ENCODE measurements around the gene RPIA. TPM values are rescaled to one million over a fixed set of nuclear protein-coding genes. Genes with fewer than 3 reads are reported as not detected.
"Not testable (repeated sequence)": the region's sequence is repeated elsewhere in the genome, so short reads cannot be mapped to it uniquely, and the experiment has no call there.

Gene RPIA
- total RNA-seq, 2 experiments from 2014 or later: 31.6 to 68.1 TPM

DNA sequence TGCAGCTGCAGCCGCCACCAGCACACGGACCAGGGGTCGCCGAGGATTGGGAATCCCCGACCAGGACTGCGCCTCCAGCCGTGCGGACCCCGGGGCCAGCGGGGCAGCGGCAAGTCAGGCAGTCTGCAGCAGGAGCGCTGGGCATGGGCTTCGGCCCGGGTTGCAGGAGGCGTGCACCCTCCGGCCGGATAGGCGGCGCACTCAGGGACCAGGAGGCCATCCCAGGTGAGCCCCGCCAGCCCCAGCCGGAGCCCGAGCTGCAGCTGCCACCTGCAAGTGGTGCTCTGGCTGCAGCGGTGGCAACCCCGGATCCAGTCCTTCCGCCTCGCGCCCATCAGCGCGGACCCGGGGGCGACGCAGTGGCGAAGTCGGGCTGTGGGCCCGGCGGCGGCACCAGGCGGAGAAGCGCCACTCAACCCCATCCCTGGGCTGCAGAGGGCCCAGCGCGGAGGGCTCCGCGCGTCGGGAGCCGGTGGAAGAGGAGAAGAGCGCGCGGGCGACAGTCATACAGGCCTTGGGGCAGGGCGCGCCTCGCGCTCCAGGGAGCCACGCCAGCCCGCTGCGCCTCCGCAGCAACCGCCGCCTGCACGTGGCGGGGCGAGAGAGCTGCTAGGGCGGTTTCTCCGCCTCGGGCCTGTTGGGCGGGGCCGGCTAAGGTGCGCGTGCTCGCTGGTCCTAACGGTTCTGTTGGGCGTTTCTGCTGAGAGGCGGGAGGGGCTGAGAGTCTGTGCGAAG is 73.8 kb downstream of the RPIA start:
- ChIA-PET CTCF (ENCODE audit: unreplicated experiment) (no interaction called here), POLR2A (interaction anchor here (0.6 to 3.1 kb wide), 10 partner anchors 12 to 120 kb away, joined by 3 to 57 read pairs (median 3); no protein-coding TSS in a partner anchor)
- TF ChIP-seq EZH2phosphoT487 (IDR thresholded peaks at IDR 0.05; ENCODE audit: borderline replicate concordance, low read depth, low read length) (no peak), CTCF (conservative IDR thresholded peaks at IDR 0.05; ENCODE audit: low read length) (0 out of 2 replicates have a peak, but pooled peaks have one; percentile 15)
- H3K36me3 ChIP-seq (ENCODE audit: insufficient read depth, low read length): peaks cover 57% of the 10 kb centered on the region
- H2AFZ ChIP-seq (ENCODE audit: low read length): peak overlapping the region; percentile 15; the same call in 1 of the 2 replicates
- H3K79me2 ChIP-seq (ENCODE audit: insufficient read depth, low read depth, low read length): peaks cover 46% of the 10 kb centered on the region
- peak; percentile 94 for DNase-seq (ENCODE audit: low spot score)
- peaks cover 15% of the 10 kb centered on the region for H3K9me3 ChIP-seq (ENCODE audit: low read length)
- no TSS peak for BruUV-seq (replicated peaks)
- no peaks in the 10 kb centered on the region for H3K9me2 ChIP-seq (ENCODE audit: insufficient read depth, low read length)
- H4K20me1 ChIP-seq (ENCODE audit: insufficient read depth, low read length): peaks cover 3% of the 10 kb centered on the region; the same call in 1 of the 2 replicates
- peak overlapping the region; percentile 86 for H3K27ac ChIP-seq (ENCODE audit: low read depth, low read length, poor library complexity, severe bottlenecking)
- intact Hi-C loops (cut with micrococcal nuclease; ENCODE audit: unreplicated experiment): loop anchor here (5.0 kb wide), 1 partner anchor 138 kb away; the partner anchor contains the start of gene EIF2AK3
- peak overlapping the region; percentile 78 for H3K4me3 ChIP-seq (ENCODE audit: low read depth, low read length, poor library complexity, severe bottlenecking)
- peaks cover 33% of the 10 kb centered on the region for H3K4me1 ChIP-seq (ENCODE audit: insufficient read depth, low read length, poor library complexity, severe bottlenecking)
- H3K4me2 ChIP-seq (ENCODE audit: low read length): peak overlapping the region; percentile 74

- Histone ChIP-seq H3K27ac (ENCODE audit: low read depth, low read length, poor library complexity, severe bottlenecking) (peak overlapping the region; percentile 86), H2AFZ (ENCODE audit: low read length) (peak overlapping the region; percentile 15; the same call in 1 of the 2 replicates), H3K4me1 (ENCODE audit: insufficient read depth, low read length, poor library complexity, severe bottlenecking) (peaks cover 34% of the 10 kb centered on the region), H3K79me2 (ENCODE audit: insufficient read depth, low read depth, low read length) (peaks cover 53% of the 10 kb centered on the region), H3K4me2 (ENCODE audit: low read length) (peak overlapping the region; percentile 87), H3K36me3 (ENCODE audit: insufficient read depth, low read length) (peaks cover 55% of the 10 kb centered on the region), H3K4me3 (ENCODE audit: low read depth, low read length, poor library complexity, severe bottlenecking) (peak overlapping the region; percentile 78)
- H3K9me2 ChIP-seq (ENCODE audit: insufficient read depth, low read length); DNase-seq (ENCODE audit: low spot score); H4K20me1 ChIP-seq (ENCODE audit: insufficient read depth, low read length); BruUV-seq (replicated peaks); CTCF ChIA-PET (ENCODE audit: unreplicated experiment); H3K9me3 ChIP-seq (ENCODE audit: low read length): not testable (repeated sequence)
- intact Hi-C loops (cut with micrococcal nuclease; ENCODE audit: unreplicated experiment): loop anchor here (1.0 to 5.0 kb wide), 3 partner anchors 12 to 139 kb away; partner anchors contain the start of gene EIF2AK3
- POLR2A ChIA-PET: interaction anchor here (0.6 to 3.1 kb wide), 13 partner anchors 10 to 120 kb away, joined by 3 to 57 read pairs (median 3); no protein-coding TSS in a partner anchor
Measured at GRCh38 chr2:88765889-88766481, 74.5 kb downstream of the RPIA start.

GRCh38 chr2:88770016-88770415 is 78.5 kb downstream of the RPIA start:
- ChIA-PET POLR2A (interaction anchor here (0.8 to 1.9 kb wide), 3 partner anchors 18 to 22 kb away, joined by 3 to 8 read pairs (median 3); no protein-coding TSS in a partner anchor), CTCF (ENCODE audit: unreplicated experiment) (no interaction called here)
- Histone ChIP-seq H3K79me2 (ENCODE audit: insufficient read depth, low read depth, low read length) (peaks cover 68% of the 10 kb centered on the region), H3K27ac (ENCODE audit: low read depth, low read length, poor library complexity, severe bottlenecking) (peak overlapping the region; percentile 3), H3K4me2 (ENCODE audit: low read length) (peak overlapping the region; percentile 61), H4K20me1 (ENCODE audit: insufficient read depth, low read length) (peaks cover 3% of the 10 kb centered on the region; the same call in 1 of the 2 replicates), H3K4me1 (ENCODE audit: insufficient read depth, low read length, poor library complexity, severe bottlenecking) (peaks cover 22% of the 10 kb centered on the region), H2AFZ (ENCODE audit: low read length) (no peak overlapping the region), H3K9me3 (ENCODE audit: low read length) (peaks cover 4% of the 10 kb centered on the region), H3K9me2 (ENCODE audit: insufficient read depth, low read length) (no peaks in the 10 kb centered on the region), H3K4me3 (ENCODE audit: low read depth, low read length, poor library complexity, severe bottlenecking) (peak overlapping the region; percentile 56), H3K36me3 (ENCODE audit: insufficient read depth, low read length) (peaks cover 74% of the 10 kb centered on the region)
- BruUV-seq (replicated peaks): no TSS peak
- TF ChIP-seq CTCF (conservative IDR thresholded peaks at IDR 0.05; ENCODE audit: low read length) (no peak), EZH2phosphoT487 (IDR thresholded peaks at IDR 0.05; ENCODE audit: borderline replicate concordance, low read depth, low read length) (no peak)
- intact Hi-C loops (cut with micrococcal nuclease; ENCODE audit: unreplicated experiment): no loop called here
- no peak for DNase-seq (ENCODE audit: low spot score)

DNA sequence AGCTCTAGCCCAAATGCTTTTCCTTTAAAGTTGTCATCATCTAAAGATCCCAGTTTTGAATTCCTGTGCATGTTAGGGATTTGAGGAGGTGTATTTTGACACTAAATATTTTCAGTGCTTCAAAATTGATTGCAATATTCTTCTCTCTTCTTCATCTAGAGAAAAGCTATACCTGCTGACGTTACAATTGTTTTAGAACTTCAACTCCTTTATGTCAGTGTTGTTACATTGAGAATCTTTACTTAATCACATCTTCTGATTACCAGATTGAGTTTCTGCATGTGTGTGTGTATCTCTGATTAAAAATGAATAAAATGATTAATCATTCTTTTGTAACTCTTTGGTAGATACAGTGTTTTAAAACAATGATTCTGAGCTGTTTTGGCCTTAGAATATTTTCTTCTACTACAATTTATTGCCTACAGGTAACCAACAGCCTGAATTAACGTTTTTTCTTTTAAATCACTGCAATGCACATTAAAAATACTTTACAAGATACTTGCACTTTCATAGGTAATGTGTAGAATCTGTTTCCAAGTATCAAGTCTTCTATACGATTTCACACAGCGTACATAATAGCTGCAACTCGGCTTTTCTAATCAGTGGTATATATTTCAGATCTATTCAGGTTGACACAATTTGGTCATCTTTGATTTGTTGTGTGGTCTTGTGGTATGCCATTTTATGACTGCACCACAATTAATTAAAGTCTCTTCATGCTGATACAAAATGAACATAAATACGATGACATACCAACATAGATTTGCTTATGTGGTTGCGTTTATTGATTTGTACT is 82.0 kb downstream of the RPIA start:
- Histone ChIP-seq H3K79me2 (ENCODE audit: insufficient read depth, low read depth, low read length) (peaks cover 41% of the 10 kb centered on the region), H3K9me3 (ENCODE audit: low read length) (peaks cover 16% of the 10 kb centered on the region), H3K4me1 (ENCODE audit: insufficient read depth, low read length, poor library complexity, severe bottlenecking) (peaks cover 17% of the 10 kb centered on the region), H3K36me3 (ENCODE audit: insufficient read depth, low read length) (peaks cover 89% of the 10 kb centered on the region)
- H3K9me2 ChIP-seq (ENCODE audit: insufficient read depth, low read length); H3K4me3 ChIP-seq (ENCODE audit: low read depth, low read length, poor library complexity, severe bottlenecking); BruUV-seq (replicated peaks); CTCF ChIA-PET (ENCODE audit: unreplicated experiment); H4K20me1 ChIP-seq (ENCODE audit: insufficient read depth, low read length); H3K27ac ChIP-seq (ENCODE audit: low read depth, low read length, poor library complexity, severe bottlenecking); H3K4me2 ChIP-seq (ENCODE audit: low read length); H2AFZ ChIP-seq (ENCODE audit: low read length); intact Hi-C loops (cut with micrococcal nuclease; ENCODE audit: unreplicated experiment); DNase-seq (ENCODE audit: low spot score): not testable (repeated sequence)
- POLR2A ChIA-PET: interaction anchor here (0.7 to 1.4 kb wide), 2 partner anchors 21 to 29 kb away, joined by 3 to 4 read pairs; no protein-coding TSS in a partner anchor
